Thyroid gland (tissue), 4 donors: ENCODE measurements around the gene CAPRIN1. TPM values are rescaled to one million over a fixed set of nuclear protein-coding genes. Genes with fewer than 3 reads are reported as not detected.

ENCODE experiments used
- DNase-seq, 2 donors: peaks; one replicate each; pipeline ENCODE4 v3.0.0-alpha.2; 2019
- H3K27ac ChIP-seq, 3 donors: fragments of 200-600 bp; sonication (generic); 1 replicate in 2 of 3; 2 replicates in 1 of 3; pipeline ENCODE4 v1.5.1; 2016 to 2019; ENCODE audit warnings: mild to moderate bottlenecking in 1 of 3, moderate library complexity in 1 of 3
- H3K27me3 ChIP-seq: fragments of 200-600 bp; sonication (generic); one replicate; pipeline ENCODE4 v1.5.1; 2019
- H3K36me3 ChIP-seq, 2 donors: fragments of 200-600 bp; sonication (generic); one replicate each; pipeline ENCODE4 v1.5.1; 2016 to 2019
- H3K4me1 ChIP-seq, 2 donors: fragments of 200-600 bp; sonication (generic); one replicate each; pipeline ENCODE4 v1.5.1; 2017 to 2019
- H3K4me3 ChIP-seq, 3 donors: fragments of 200-600 bp; sonication (generic); replicated peaks in 1 of 3; 1 replicate in 2 of 3; 2 replicates in 1 of 3; pipeline ENCODE4 v1.5.1; 2016; ENCODE audit warnings: mild to moderate bottlenecking in 1 of 3
- H3K9me3 ChIP-seq: fragments of 200-600 bp; sonication (generic); one replicate; pipeline ENCODE4 v1.5.1; 2017
- POLR2A ChIP-seq, 2 donors: fragments of 450-650 bp; IDR thresholded peaks; one replicate each; pipeline ENCODE4 v1.6.1; 2017; ENCODE audit warnings: antibody characterized with exemption in 2 of 2, mild to moderate bottlenecking in 2 of 2, moderate library complexity in 1 of 2
- WGBS, 2 donors: methylation state at CpG; one replicate each; pipeline ENCODE4 v1.1.5; 2017; 5-methylcytosine and 5-hydroxymethylcytosine counted together
- intact Hi-C: fragments of 100-400 bp; cut with DNase I; formaldehyde crosslinking; loops from one replicate; pipeline ENCODE4 v1.15.1; 2023
- total RNA-seq, 4 donors: library from RNA; depleted of rRNA; stranded (reverse); fragments of >200 nt; gene quantifications; one replicate each; pipeline ENCODE4 v1.2.3, GENCODE V29; 2016
- TF ChIP-seq, protein P1 (sequence below), 6 experiments: fragments of 200-600 bp in 3 of 6; fragments of 450-650 bp in 3 of 6; sonication (generic) in 3 of 6; IDR thresholded peaks; one replicate each; pipeline ENCODE4 v1.5.1; 2016 to 2019; ENCODE audit warnings: antibody characterized with exemption in 6 of 6, mild to moderate bottlenecking in 2 of 6, inconsistent platforms in 1 of 6, moderate library complexity in 1 of 6

CAPRIN1 gene
- total RNA-seq, 4 donors from 2014 or later = 164 to 207 (median 180) TPM

DNA sequence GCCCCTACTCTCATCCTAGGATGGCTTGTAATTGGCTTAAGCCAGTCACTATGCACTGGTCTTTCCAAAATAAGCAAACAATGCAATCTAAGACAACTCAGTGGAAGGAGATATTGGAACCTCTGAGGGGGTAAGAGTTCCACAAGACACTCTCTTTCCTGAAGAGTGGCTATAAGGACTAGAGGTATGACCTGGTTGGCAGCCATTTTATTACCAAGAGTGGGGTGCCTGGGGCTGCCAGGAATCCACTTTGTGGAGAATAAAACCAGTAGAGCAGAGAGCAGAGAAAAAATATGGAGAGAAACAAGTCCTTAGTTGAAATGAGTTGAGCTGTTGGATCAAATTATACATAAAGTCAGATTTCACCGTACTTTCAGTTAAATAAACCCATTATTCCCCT is 38.8 kb upstream of the CAPRIN1 start:
- DNase-seq = no peak
- no peak overlapping the region for H3K27ac ChIP-seq
- no peak overlapping the region for H3K4me3 ChIP-seq
- TF ChIP-seq POLR2A (IDR thresholded peaks at IDR 0.05) = no peak
- TF ChIP-seq, protein P1, sequence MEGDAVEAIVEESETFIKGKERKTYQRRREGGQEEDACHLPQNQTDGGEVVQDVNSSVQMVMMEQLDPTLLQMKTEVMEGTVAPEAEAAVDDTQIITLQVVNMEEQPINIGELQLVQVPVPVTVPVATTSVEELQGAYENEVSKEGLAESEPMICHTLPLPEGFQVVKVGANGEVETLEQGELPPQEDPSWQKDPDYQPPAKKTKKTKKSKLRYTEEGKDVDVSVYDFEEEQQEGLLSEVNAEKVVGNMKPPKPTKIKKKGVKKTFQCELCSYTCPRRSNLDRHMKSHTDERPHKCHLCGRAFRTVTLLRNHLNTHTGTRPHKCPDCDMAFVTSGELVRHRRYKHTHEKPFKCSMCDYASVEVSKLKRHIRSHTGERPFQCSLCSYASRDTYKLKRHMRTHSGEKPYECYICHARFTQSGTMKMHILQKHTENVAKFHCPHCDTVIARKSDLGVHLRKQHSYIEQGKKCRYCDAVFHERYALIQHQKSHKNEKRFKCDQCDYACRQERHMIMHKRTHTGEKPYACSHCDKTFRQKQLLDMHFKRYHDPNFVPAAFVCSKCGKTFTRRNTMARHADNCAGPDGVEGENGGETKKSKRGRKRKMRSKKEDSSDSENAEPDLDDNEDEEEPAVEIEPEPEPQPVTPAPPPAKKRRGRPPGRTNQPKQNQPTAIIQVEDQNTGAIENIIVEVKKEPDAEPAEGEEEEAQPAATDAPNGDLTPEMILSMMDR (IDR thresholded peaks at IDR 0.05) = no peak
- 94 to 97% methylated on average over 1 of the region's 1 CpG for WGBS, 2 donors
- no peaks in the 10 kb centered on the region for H3K9me3 ChIP-seq
- H3K27me3 ChIP-seq = no peaks in the 10 kb centered on the region
- intact Hi-C loops = no loop called here
- no peaks in the 10 kb centered on the region for H3K36me3 ChIP-seq
- no peaks in the 10 kb centered on the region for H3K4me1 ChIP-seq

- Histone ChIP-seq H3K27me3 (no peaks in the 10 kb centered on the region), H3K27ac (no peak overlapping the region), H3K4me3 (no peak overlapping the region), H3K4me1 (no peaks in the 10 kb centered on the region), H3K9me3 (no peaks in the 10 kb centered on the region), H3K36me3 (no peaks in the 10 kb centered on the region)
- TF ChIP-seq, protein P1 (IDR thresholded peaks at IDR 0.05) = no peak
- whole genome bisulfite sequencing, 2 donors = 81 to 85% methylated on average over 4 of the region's 4 CpGs
- no peak for DNase-seq
- intact Hi-C loops = no loop called here
Measured at GRCh38 chr11:34013898-34014571, 37.5 kb upstream of the CAPRIN1 start.

DNA sequence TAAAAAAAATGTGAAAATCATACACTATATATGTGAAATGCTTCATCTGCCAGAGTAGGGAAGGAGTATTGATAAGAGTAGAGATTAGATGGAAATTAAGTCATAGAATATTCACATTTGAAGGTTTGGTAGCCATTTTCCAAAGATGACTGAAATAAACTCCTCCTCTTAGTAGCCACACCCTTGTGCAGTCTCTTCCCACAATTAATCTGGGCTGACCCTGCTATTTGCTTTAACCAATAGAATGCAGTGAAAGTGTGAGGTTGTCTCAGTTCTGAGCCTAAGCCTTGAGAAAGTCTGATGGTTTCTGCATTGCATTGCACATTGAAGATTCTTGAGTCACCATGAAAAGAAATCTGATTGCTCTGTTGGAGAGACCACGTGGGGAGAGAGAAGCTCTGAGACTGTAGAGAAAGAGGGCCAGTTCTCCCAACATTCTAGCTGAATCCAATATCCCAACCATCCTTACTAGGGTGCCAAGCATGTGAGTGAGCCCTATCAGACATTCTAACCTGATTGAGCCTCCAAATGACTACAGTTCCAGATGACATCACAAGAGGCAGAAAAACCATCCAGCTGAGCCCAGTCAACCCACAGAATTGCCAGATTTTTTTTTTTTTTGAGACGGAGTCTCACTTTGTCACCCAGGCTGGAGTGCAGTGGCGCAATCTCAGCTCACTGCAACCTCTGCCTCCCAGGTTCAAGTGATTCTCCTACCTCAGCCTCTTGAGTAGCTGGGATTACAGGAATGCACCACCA is 29.4 kb upstream of the CAPRIN1 start:
- Histone ChIP-seq H3K27ac (no peak overlapping the region), H3K27me3 (no peaks in the 10 kb centered on the region), H3K4me3 (no peak overlapping the region), H3K4me1 (no peaks in the 10 kb centered on the region), H3K9me3 (no peaks in the 10 kb centered on the region), H3K36me3 (no peaks in the 10 kb centered on the region)
- TF ChIP-seq, protein P1 (IDR thresholded peaks at IDR 0.05) = no peak
- TF ChIP-seq POLR2A (IDR thresholded peaks at IDR 0.05) = no peak
- WGBS, 2 donors = 77 to 84% methylated on average over 2 to 3 of the region's 3 CpGs
- intact Hi-C loops = no loop called here
- no peak for DNase-seq

GRCh38 chr11:34026432-34026831 is 25.1 kb upstream of the CAPRIN1 start:
- no peak for DNase-seq
- no peak overlapping the region for H3K27ac ChIP-seq
- intact Hi-C loops = no loop called here
- TF ChIP-seq, protein P1 (IDR thresholded peaks at IDR 0.05) = no peak
- TF ChIP-seq POLR2A (IDR thresholded peaks at IDR 0.05) = no peak
- H3K4me1 ChIP-seq = no peaks in the 10 kb centered on the region
- no peaks in the 10 kb centered on the region for H3K9me3 ChIP-seq
- H3K27me3 ChIP-seq = no peaks in the 10 kb centered on the region
- no peak overlapping the region for H3K4me3 ChIP-seq
- WGBS, 2 donors = 84 to 89% methylated on average over 14 of the region's 14 CpGs
- H3K36me3 ChIP-seq = no peaks in the 10 kb centered on the region
